GM18868 (cell line): ENCODE results near the gene JAKMIP3.
"Not testable (repeated sequence)": the region's sequence is repeated elsewhere in the genome, so short reads cannot be mapped to it uniquely, and the experiment has no call there.

Source experiments
- ATAC-seq: cut with Tn5 transposase; IDR thresholded peaks from one replicate; pipeline ENCODE4 v1.9.1; 2021; ENCODE audit warnings: mild to moderate bottlenecking, moderate library complexity; ENCODE audit not compliant: unreplicated experiment

JAKMIP3 gene

GRCh38 chr10:132064082-132064755 is 1.5 kb upstream of the JAKMIP3 start:
- no peak for ATAC-seq

GRCh38 chr10:132064771-132065437 is 842 bp upstream of the JAKMIP3 start:
- no peak for ATAC-seq

GRCh38 chr10:132066186-132066585 is 440 bp downstream of the JAKMIP3 start:
- ATAC-seq, result no peak

GRCh38 chr10:132066812-132067211 is 1.1 kb downstream of the JAKMIP3 start:
- no peak for ATAC-seq

GRCh38 chr10:132068431-132069121 is 2.8 kb downstream of the JAKMIP3 start:
- ATAC-seq, result no peak

- ATAC-seq, result no peak
Measured at GRCh38 chr10:132069122-132069848, 3.5 kb downstream of the JAKMIP3 start.

- ATAC-seq, result no peak
Measured at GRCh38 chr10:132069849-132070182, 4.1 kb downstream of the JAKMIP3 start.

- no peak for ATAC-seq
Measured at GRCh38 chr10:132070724-132071123, 5.0 kb downstream of the JAKMIP3 start.

GRCh38 chr10:132071667-132072066 is 5.9 kb downstream of the JAKMIP3 start:
- no peak for ATAC-seq

GRCh38 chr10:132075909-132076577 is 10.3 kb downstream of the JAKMIP3 start:
- no peak for ATAC-seq

GRCh38 chr10:132076578-132077081 is 10.9 kb downstream of the JAKMIP3 start:
- no peak for ATAC-seq

GRCh38 chr10:132077091-132077490 is 11.3 kb downstream of the JAKMIP3 start:
- no peak for ATAC-seq

- no peak for ATAC-seq
Measured at GRCh38 chr10:132078746-132079345, 13.1 kb downstream of the JAKMIP3 start.

- not testable (repeated sequence) for ATAC-seq
Measured at GRCh38 chr10:132084384-132084783, 18.6 kb downstream of the JAKMIP3 start.

GRCh38 chr10:132093236-132093635 is 27.5 kb downstream of the JAKMIP3 start:
- ATAC-seq, result not testable (repeated sequence)

- ATAC-seq, result no peak
Measured at GRCh38 chr10:132094581-132095234, 29.0 kb downstream of the JAKMIP3 start.

- no peak for ATAC-seq
Measured at GRCh38 chr10:132095403-132096113, 29.8 kb downstream of the JAKMIP3 start.

GRCh38 chr10:132096223-132096622 is 30.5 kb downstream of the JAKMIP3 start:
- no peak for ATAC-seq

- no peak for ATAC-seq
Measured at GRCh38 chr10:132096863-132097478, 31.2 kb downstream of the JAKMIP3 start.
